Coronary artery (tissue), 2 donors: ENCODE results near the gene FAM90A1.
"Not testable (repeated sequence)": the region's sequence is repeated elsewhere in the genome, so short reads cannot be mapped to it uniquely, and the experiment has no call there.

Experiments used
- DNase-seq: peaks from one replicate; pipeline ENCODE4 v3.0.0-alpha.2; 2017; ENCODE audit warnings: low spot score
- H3K27ac ChIP-seq, 2 donors: fragments of 200-600 bp; sonication (generic); one replicate each; pipeline ENCODE4 v1.5.1; 2016 to 2019
- H3K4me3 ChIP-seq: fragments of 200-600 bp; sonication (generic); 2 replicates; pipeline ENCODE4 v1.5.1; 2016; ENCODE audit warnings: mild to moderate bottlenecking, moderate library complexity
- TF ChIP-seq, protein P1 (sequence below): fragments of 200-600 bp; sonication (generic); IDR thresholded peaks from one replicate; pipeline ENCODE4 v1.5.1; 2019; ENCODE audit warnings: antibody characterized with exemption

FAM90A1 gene

DNA sequence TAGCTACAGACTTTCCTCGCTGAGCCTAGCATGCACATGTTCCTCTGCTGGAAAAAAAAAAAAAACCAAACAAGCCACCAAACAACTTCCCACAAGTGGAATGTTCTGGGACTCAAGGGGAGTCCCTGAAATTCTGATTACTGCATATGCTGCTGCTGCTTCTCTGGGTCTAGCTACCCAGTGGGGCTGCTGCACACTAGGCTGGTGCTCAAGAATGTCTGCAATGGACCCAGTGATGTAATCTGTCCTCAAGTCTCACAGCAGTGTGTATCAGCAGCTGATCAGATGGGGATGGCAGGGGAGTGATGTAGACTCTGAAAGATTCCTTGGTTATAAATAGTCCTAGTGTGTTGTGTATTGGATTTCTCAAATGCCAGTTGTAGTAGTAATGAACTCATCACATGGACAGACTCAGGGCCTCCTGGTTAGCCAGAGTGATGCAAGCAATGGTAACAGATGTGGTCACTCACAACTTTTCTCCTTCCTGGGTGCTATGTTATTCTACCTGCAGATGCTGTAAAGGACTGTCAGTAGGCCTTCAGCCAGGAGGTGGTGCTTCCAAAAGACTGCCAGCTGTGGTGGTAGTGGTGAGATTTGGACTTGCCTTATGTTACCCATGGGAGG is 29.6 kb downstream of the FAM90A1 start:
- H3K4me3 ChIP-seq, DNase-seq, H3K27ac ChIP-seq: not testable (repeated sequence)

DNA sequence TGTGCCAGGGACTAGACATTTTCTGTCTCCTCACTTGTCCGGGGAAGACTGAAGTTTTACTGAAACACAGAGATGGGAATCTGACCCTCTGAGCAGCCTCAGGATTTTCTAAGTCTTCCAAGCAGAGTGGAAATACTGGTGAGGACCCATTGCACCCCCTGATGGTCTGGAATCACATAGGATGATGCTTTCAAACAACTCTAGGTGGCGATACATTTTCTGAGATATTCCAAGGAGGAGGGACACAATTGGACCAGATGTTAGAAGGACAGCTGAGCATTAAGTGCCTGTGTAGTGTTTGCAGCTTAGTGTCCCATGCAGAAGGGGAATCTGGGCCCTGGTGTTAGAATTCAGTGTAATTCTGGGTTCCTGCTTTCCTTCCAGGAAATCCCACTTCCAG is 39.3 kb downstream of the FAM90A1 start:
- not testable (repeated sequence) for DNase-seq, H3K27ac ChIP-seq, H3K4me3 ChIP-seq

DNA sequence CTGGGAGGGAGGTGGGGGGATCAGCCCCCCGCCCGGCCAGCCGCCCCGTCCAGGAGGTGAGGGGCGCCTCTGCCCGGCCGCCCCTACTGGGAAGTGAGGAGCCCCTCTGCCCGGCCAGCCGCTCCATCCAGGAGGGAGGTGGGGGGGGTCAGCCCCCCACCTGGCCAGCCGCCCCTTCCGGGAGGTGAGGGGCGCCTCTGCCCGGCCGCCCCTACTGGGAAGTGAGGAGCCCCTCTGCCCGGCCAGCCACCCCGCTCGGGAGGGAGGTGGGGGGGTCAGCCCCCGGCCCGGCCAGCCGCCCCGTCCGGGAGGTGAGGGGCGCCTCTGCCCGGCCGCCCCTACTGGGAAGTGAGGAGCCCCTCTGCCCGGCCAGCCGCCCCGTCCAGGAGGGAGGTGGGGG is 43.2 kb downstream of the FAM90A1 start:
- not testable (repeated sequence) for DNase-seq, H3K4me3 ChIP-seq, H3K27ac ChIP-seq

DNA sequence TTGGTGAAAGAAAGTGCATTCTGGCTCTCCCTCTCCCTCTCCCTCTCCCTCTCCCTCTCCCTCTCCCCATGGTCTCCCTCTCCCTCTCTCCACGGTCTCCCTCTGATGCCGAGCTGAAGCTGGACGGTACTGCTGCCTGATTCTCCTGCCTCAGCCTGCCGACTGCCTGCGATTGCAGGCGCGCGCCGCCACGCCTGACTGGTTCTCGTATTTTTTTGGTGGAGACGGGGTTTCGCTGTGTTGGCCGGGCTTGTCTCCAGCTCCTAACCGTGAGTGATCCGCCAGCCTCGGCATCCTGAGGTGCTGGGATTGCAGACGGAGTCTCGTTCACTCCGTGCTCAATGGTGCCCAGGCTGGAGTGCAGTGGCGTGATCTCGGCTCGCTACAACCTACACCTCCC is 44.1 kb downstream of the FAM90A1 start:
- not testable (repeated sequence) for H3K4me3 ChIP-seq, DNase-seq, H3K27ac ChIP-seq

DNA sequence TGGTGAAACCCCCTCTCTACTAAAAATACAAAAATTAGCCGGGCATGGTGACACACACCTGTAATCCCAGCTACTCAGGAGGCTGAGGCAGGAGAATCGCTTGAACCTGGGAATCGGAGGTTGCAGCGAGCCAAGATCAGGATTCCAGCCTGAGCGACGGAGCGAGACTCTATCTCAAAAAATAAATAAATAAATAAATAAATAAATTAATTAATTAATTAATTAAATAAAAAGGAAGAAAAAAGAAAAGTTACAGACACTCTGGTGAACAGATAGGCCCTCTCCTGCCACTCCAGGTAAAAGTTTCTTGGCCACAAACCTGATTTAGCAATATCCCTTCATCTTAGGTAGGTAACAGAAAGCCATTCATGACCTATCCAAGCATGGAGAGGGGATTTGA is 44.5 kb downstream of the FAM90A1 start:
- H3K4me3 ChIP-seq, H3K27ac ChIP-seq, DNase-seq: not testable (repeated sequence)

DNA sequence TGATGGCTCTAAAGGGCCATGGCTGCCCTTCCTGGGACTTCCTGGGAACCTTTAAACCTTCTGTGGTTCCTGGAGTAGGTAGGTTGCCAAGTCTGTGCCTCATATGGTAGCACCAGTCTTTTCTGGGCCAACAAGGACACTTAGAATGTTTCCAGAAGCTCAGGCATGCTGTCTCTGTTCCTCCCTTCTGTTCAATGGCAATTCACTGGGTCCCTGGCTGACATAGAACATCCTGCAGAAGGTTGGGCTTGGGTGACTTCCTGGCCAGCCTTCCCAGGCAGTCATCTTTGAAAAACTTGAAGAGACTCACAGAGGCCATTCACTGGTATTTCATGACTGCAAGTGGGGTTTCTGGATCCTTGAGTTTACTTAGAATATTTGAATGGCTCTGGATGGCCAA is 46.1 kb downstream of the FAM90A1 start:
- H3K4me3 ChIP-seq: peak overlapping the region; percentile 38
- peak overlapping the region in 1 of 2 donors; percentile 58 for H3K27ac ChIP-seq
- DNase-seq: not testable (repeated sequence)

DNA sequence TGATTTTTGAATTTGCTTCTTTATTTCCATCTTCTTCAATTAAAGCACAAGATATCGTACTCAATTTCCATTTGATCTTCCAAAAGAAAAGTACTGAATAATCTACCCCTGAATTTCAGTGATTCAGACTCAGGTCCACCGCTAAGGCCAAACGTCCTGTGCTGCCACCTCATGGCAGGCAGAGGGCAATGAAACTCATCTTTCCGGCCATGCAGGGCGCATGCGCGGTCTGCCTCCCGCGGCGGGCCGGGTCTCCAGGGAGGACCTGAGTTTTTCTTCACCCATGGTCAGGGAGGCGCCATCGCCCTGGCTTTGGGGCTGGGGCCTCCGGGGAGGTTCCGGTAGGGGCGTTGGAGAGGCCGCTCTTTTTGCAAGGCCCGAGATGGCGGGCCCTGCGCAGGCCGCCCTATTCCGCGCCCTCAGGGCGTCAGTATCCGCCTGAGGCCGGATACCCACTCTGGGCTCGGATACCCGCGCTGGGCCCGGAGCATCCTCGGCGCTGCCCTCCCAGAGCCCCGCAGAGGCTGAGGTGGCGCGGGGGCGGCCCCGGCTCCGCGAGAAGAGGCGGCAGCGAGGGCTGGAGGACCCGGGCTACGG is 47.3 kb downstream of the FAM90A1 start:
- TF ChIP-seq, protein P1, sequence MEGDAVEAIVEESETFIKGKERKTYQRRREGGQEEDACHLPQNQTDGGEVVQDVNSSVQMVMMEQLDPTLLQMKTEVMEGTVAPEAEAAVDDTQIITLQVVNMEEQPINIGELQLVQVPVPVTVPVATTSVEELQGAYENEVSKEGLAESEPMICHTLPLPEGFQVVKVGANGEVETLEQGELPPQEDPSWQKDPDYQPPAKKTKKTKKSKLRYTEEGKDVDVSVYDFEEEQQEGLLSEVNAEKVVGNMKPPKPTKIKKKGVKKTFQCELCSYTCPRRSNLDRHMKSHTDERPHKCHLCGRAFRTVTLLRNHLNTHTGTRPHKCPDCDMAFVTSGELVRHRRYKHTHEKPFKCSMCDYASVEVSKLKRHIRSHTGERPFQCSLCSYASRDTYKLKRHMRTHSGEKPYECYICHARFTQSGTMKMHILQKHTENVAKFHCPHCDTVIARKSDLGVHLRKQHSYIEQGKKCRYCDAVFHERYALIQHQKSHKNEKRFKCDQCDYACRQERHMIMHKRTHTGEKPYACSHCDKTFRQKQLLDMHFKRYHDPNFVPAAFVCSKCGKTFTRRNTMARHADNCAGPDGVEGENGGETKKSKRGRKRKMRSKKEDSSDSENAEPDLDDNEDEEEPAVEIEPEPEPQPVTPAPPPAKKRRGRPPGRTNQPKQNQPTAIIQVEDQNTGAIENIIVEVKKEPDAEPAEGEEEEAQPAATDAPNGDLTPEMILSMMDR: peak; percentile 33
- H3K27ac ChIP-seq: peak overlapping the region; percentile 62 to 92
- peak overlapping the region; percentile 82 for H3K4me3 ChIP-seq
- DNase-seq: peak; percentile 76

DNA sequence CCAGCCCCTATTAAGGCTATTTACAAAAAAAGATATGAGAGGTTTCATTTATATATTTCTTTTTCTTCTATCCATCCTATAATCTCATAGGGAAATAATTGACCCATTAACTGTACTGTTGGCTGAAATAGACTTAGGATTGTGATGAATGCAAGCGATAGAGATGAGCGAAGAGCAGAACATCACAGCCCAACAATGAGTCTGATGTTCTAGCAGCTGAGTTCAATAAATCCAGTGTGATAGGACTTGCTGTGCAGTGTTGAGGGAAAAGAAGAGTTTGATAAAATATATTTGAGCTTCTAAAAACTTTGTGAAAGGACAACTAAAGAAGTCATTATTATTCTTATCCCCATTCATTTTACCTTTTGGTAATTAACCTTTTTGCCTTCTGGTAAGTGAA is 54.5 kb downstream of the FAM90A1 start:
- DNase-seq, H3K4me3 ChIP-seq, H3K27ac ChIP-seq: not testable (repeated sequence)
